SK-N-SH (cell line): ENCODE results near the gene MRPS5. TPM values are rescaled to one million over a fixed set of nuclear protein-coding genes. Genes with fewer than 3 reads are reported as not detected.

ENCODE experiments used
- CTCF ChIA-PET: fragments of 300-600, 350-600 bp; formaldehyde crosslinking; extraction: SDS; loops from one replicate; lab custom pipeline; 2021; lab: Yijun Ruan, JAX
- POLR2A ChIA-PET: fragments of 350-600 bp; sonication (Branson Sonifier 250); formaldehyde crosslinking; extraction: SDS; loops from one replicate; lab custom pipeline; 2020; ENCODE audit warnings: antibody characterized with exemption, inconsistent platforms; lab: Yijun Ruan, JAX
- DNase-seq: peaks from one replicate; pipeline ENCODE4 v3.0.0; 2012
- H2AFZ ChIP-seq: fragments of 200-600 bp; sonication (generic); 2 replicates; pipeline ENCODE4 v1.8.1; 2016; ENCODE audit warnings: antibody characterized with exemption, mild to moderate bottlenecking, low read depth
- H3F3A ChIP-seq: fragments of 200-600 bp; sonication (generic); replicated peaks from 2 replicates; pipeline ENCODE3; 2016; ENCODE audit warnings: antibody characterized with exemption, mild to moderate bottlenecking; ENCODE audit not compliant: insufficient read depth
- H3K27ac ChIP-seq, 2 experiments: fragments of 200-500 bp in 1 of 2; fragments of 200-600 bp in 1 of 2; sonication (Bioruptor generic) in 1 of 2; sonication (generic), shearing (Covaris generic) in 1 of 2; 2 replicates each; pipeline versions ENCODE4 v1.5.1 to v1.6.1; 2014 to 2016; ENCODE audit warnings: low read depth in 2 of 2, inconsistent platforms in 1 of 2, low read length in 1 of 2, mild to moderate bottlenecking in 1 of 2, mixed read lengths in 1 of 2
- H3K27me3 ChIP-seq: fragments of 200-600 bp; sonication (generic), shearing (Covaris generic); 2 replicates; pipeline ENCODE4 v1.6.1; 2016; ENCODE audit warnings: mixed run types; ENCODE audit not compliant: insufficient read depth
- H3K36me3 ChIP-seq, 2 experiments: fragments of 200-500 bp in 1 of 2; fragments of 200-600 bp in 1 of 2; sonication (Bioruptor generic) in 1 of 2; sonication (generic) in 1 of 2; replicated peaks in 1 of 2; 2 replicates each; pipeline versions ENCODE3 to v1.5.1; 2014 to 2016; ENCODE audit warnings: low read length in 1 of 2, mild to moderate bottlenecking in 1 of 2; ENCODE audit not compliant: insufficient read depth in 2 of 2, control insufficient read depth in 1 of 2
- H3K4me1 ChIP-seq, 2 experiments: fragments of 200-500 bp in 1 of 2; fragments of 200-600 bp in 1 of 2; sonication (Bioruptor generic) in 1 of 2; sonication (generic), shearing (Covaris generic) in 1 of 2; 2 replicates each; pipeline versions ENCODE4 v1.5.1 to v1.6.1; 2014 to 2016; ENCODE audit warnings: low read depth in 1 of 2, low read length in 1 of 2, mixed run types in 1 of 2; ENCODE audit not compliant: insufficient read depth in 2 of 2, control insufficient read depth in 1 of 2
- H3K4me2 ChIP-seq: fragments of 200-600 bp; sonication (generic), shearing (Covaris generic); 2 replicates; pipeline ENCODE4 v1.6.1; 2017; ENCODE audit warnings: mixed run types
- H3K4me3 ChIP-seq, 2 experiments: fragments of 200-500 bp in 1 of 2; fragments of 200-600 bp in 1 of 2; sonication (Bioruptor generic) in 1 of 2; sonication (generic), shearing (Covaris generic) in 1 of 2; 2 replicates each; pipeline versions ENCODE4 v1.5.1 to v1.8.1; 2014 to 2016; ENCODE audit warnings: low read depth in 2 of 2, inconsistent platforms in 1 of 2, low read length in 1 of 2, mild to moderate bottlenecking in 1 of 2, mixed read lengths in 1 of 2, moderate library complexity in 1 of 2
- H3K79me2 ChIP-seq: fragments of 200-600 bp; sonication (generic); 2 replicates; pipeline ENCODE4 v1.8.1; 2017; ENCODE audit warnings: mild to moderate bottlenecking; ENCODE audit not compliant: insufficient read depth
- H3K9ac ChIP-seq: fragments of 200-600 bp; sonication (generic); 2 replicates; pipeline ENCODE4 v1.6.1; 2017; ENCODE audit warnings: mixed run types
- H3K9me2 ChIP-seq: fragments of 200-600 bp; sonication (generic); 2 replicates; pipeline ENCODE4 v1.6.1; 2017; ENCODE audit warnings: mixed run types
- H3K9me3 ChIP-seq: fragments of 200-600 bp; sonication (generic); 2 replicates; pipeline ENCODE4 v1.6.1; 2017; ENCODE audit warnings: mixed run types, mild to moderate bottlenecking, moderate library complexity
- H4K20me1 ChIP-seq: fragments of 200-600 bp; sonication (generic); 2 replicates; pipeline ENCODE4 v1.6.1; 2017; ENCODE audit warnings: mild to moderate bottlenecking, mixed run types; ENCODE audit not compliant: insufficient read depth
- CTCF ChIP-seq: fragments of 200-600 bp; sonication (generic); IDR thresholded peaks from 2 replicates; pipeline ENCODE4 v1.6.1; 2017; ENCODE audit warnings: antibody characterized with exemption, mild to moderate bottlenecking, moderate library complexity
- FOSL2 ChIP-seq: IDR thresholded peaks from 2 replicates; pipeline ENCODE4 v1.4.0; 2012; ENCODE audit warnings: low read depth, mild to moderate bottlenecking, moderate library complexity, borderline replicate concordance
- FOXJ3 ChIP-seq: sonication (generic); formaldehyde crosslinking; IDR thresholded peaks from 2 replicates; pipeline ENCODE4 v1.5.1; 2020; ENCODE audit warnings: mild to moderate bottlenecking, missing genetic modification reagents
- FOXM1 ChIP-seq: IDR thresholded peaks from 2 replicates; pipeline ENCODE4 v1.4.0; 2012; ENCODE audit warnings: low read depth, mild to moderate bottlenecking
- GABPA ChIP-seq: IDR thresholded peaks from 2 replicates; pipeline ENCODE4 v1.4.0; 2012; ENCODE audit warnings: low read depth, mild to moderate bottlenecking
- GATA2 ChIP-seq: sonication (generic); formaldehyde crosslinking; IDR thresholded peaks from 2 replicates; pipeline ENCODE4 v1.5.0; 2020; ENCODE audit warnings: mild to moderate bottlenecking, missing genetic modification reagents
- JUND ChIP-seq: IDR thresholded peaks from 2 replicates; pipeline ENCODE4 v1.4.0; 2012
- MAX ChIP-seq: IDR thresholded peaks from 2 replicates; pipeline ENCODE4 v1.4.0; 2012; ENCODE audit warnings: low read depth
- NRF1 ChIP-seq: IDR thresholded peaks from 2 replicates; pipeline ENCODE4 v1.6.1; 2012; ENCODE audit warnings: low read depth, mild to moderate bottlenecking, low read length
- PBX3 ChIP-seq: IDR thresholded peaks from 2 replicates; pipeline ENCODE4; 2012
- REST ChIP-seq: IDR thresholded peaks from 2 replicates; pipeline ENCODE4 v1.6.1; 2012; ENCODE audit warnings: mild to moderate bottlenecking, low read depth, low read length, moderate library complexity
- SIN3A ChIP-seq: IDR thresholded peaks from 2 replicates; pipeline ENCODE4 v1.6.1; 2012; ENCODE audit warnings: low read depth, mild to moderate bottlenecking, low read length, moderate library complexity, borderline replicate concordance
- TCF12 ChIP-seq: IDR thresholded peaks from 2 replicates; pipeline ENCODE4 v1.4.0; 2012
- TEAD4 ChIP-seq: IDR thresholded peaks from 2 replicates; pipeline ENCODE4 v1.4.0; 2012; ENCODE audit warnings: mild to moderate bottlenecking, borderline replicate concordance; ENCODE audit not compliant: insufficient read depth
- USF2 ChIP-seq: fragments of 150-350 bp; IDR thresholded peaks from 2 replicates; pipeline ENCODE4 v1.6.1; 2017; ENCODE audit warnings: antibody characterized with exemption, low read length, low read depth, borderline replicate concordance
- YY1 ChIP-seq: IDR thresholded peaks from 2 replicates; pipeline ENCODE4 v1.4.0; 2012; ENCODE audit warnings: low read depth, mild to moderate bottlenecking
- ZBTB33 ChIP-seq: IDR thresholded peaks from 2 replicates; pipeline ENCODE4 v1.4.0; 2012; ENCODE audit warnings: low read depth, borderline replicate concordance
- WGBS: methylation state at CpG from one replicate; pipeline ENCODE4 v1.1.6; 2017; ENCODE audit warnings: low lambda C conversion rate; 5-methylcytosine and 5-hydroxymethylcytosine counted together
- polyA plus RNA-seq, 3 experiments: library from polyadenylated mRNA; depleted of rRNA; stranded (reverse); fragments of >200 nt; gene quantifications; 2 replicates each; pipeline ENCODE4 v1.2.3, GENCODE V29; 2012

Gene MRPS5
- polyA plus RNA-seq, 1 of the 3 experiments (the other 2 are of a cell fraction): 32.8 TPM

GRCh38 chr2:95062242-95063085 is 59.1 kb downstream of the MRPS5 start:
- Histone ChIP-seq H4K20me1 (no peaks in the 10 kb centered on the region), H3K9me3 (no peaks in the 10 kb centered on the region), H3K79me2 (no peaks in the 10 kb centered on the region), H3K4me1 (no peaks in the 10 kb centered on the region), H3K9ac (no peak overlapping the region), H3K4me2 (no peak overlapping the region), H3K27me3 (peaks cover 66% of the 10 kb centered on the region; the same call in 1 of the 2 replicates), H3K36me3 (no peaks in the 10 kb centered on the region), H3K27ac (no peak overlapping the region)
- DNase-seq: no peak
- ChIA-PET POLR2A (no interaction called here), CTCF (interaction anchor here (0.6 to 2.3 kb wide), 4 partner anchors 12 to 68 kb away, joined by 3 to 13 read pairs (median 4); no protein-coding TSS in a partner anchor)
- no peak for TF ChIP-seq FOXJ3
- TF ChIP-seq USF2: no peak
- TF ChIP-seq FOSL2: no peak
- TF ChIP-seq YY1: no peak
- TF ChIP-seq GATA2 (CRISPR knock-in tag): no peak
- no peak for TF ChIP-seq MAX
- TF ChIP-seq PBX3: no peak
- no peak for TF ChIP-seq CTCF
- no peak for TF ChIP-seq REST
- no peak for TF ChIP-seq JUND
- TF ChIP-seq NRF1: no peak
- no peak for TF ChIP-seq FOXM1
- TF ChIP-seq ZBTB33: no peak
- TF ChIP-seq SIN3A: no peak
- TF ChIP-seq TCF12: no peak
- no peak for TF ChIP-seq GABPA
- no peak for TF ChIP-seq TEAD4
- TF ChIP-seq, all 33 proteins: peak for 0
- H3F3A ChIP-seq: no peaks in the 10 kb centered on the region
- WGBS: 34% methylated on average over 11 of the region's 11 CpGs
- no peaks in the 10 kb centered on the region for H3K9me2 ChIP-seq
- no peak overlapping the region for H2AFZ ChIP-seq
- H3K4me3 ChIP-seq: no peak overlapping the region
